C4-2B (cell line): ENCODE data around the gene TMEM252.

Experiments
- ZFX ChIP-seq: fragments of 450-650 bp; IDR thresholded peaks from 2 replicates; pipeline ENCODE4 v1.6.1; 2017
- TF ChIP-seq, protein P1 (sequence below): fragments of 450-650 bp; conservative IDR thresholded peaks from 2 replicates; pipeline ENCODE4 v1.5.1; 2017; ENCODE audit warnings: mild to moderate bottlenecking

DNA sequence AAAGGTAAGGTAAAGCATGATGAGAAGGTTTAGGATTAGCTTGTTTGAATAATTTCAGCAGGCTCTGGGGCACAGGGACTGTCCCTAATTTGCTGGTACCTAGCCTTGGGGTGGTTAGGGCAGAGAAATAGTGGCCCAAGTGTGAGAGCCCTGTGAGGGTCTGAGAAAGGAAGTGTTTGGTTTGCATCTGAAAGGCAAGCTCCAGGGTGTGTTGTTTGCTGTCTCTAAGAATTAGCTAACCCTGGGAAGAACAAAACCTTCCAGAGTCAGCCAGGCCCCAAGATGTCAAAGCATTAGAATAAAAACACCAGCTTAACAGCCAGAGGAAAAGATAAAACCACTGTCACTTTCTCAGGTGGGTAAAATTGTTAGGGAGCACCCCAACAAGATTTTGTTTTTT is 31.0 kb downstream of the TMEM252 start:
- TF ChIP-seq, protein P1, sequence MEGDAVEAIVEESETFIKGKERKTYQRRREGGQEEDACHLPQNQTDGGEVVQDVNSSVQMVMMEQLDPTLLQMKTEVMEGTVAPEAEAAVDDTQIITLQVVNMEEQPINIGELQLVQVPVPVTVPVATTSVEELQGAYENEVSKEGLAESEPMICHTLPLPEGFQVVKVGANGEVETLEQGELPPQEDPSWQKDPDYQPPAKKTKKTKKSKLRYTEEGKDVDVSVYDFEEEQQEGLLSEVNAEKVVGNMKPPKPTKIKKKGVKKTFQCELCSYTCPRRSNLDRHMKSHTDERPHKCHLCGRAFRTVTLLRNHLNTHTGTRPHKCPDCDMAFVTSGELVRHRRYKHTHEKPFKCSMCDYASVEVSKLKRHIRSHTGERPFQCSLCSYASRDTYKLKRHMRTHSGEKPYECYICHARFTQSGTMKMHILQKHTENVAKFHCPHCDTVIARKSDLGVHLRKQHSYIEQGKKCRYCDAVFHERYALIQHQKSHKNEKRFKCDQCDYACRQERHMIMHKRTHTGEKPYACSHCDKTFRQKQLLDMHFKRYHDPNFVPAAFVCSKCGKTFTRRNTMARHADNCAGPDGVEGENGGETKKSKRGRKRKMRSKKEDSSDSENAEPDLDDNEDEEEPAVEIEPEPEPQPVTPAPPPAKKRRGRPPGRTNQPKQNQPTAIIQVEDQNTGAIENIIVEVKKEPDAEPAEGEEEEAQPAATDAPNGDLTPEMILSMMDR = no peak
- TF ChIP-seq ZFX = no peak
